ENCODE data around the gene TEX26.
A peak's percentile ranks its signal among the peaks of the same experiment; 100 is the strongest.

The TEX26 gene

GRCh38 chr13:30978981-30979956 lies 46.8 kb downstream of the TEX26 start (continued):
- TF ChIP-seq CTCF (tag by site-specific recombination; IDR thresholded peaks at IDR 0.05) = 0 out of 2 replicates have a peak, but pooled peaks have one; percentile 10
- TF ChIP-seq MYNN (tag by site-specific recombination; IDR thresholded peaks at IDR 0.05; ENCODE audit: borderline replicate concordance) = no peak

- ChIA-PET CTCF (interaction anchor here (1.8 kb wide), 1 partner anchor 62 kb away, joined by 4 read pairs; no protein-coding TSS in a partner anchor), POLR2A (no interaction called here)
- no peaks in the 10 kb centered on the region for H3K36me3 ChIP-seq (ENCODE audit: control insufficient read depth in 2 of 2, insufficient read depth in 1 of 2, low read length in 2 of 2)
- H3K27ac ChIP-seq (ENCODE audit: extremely low read depth, low read depth, low read length) = no peak overlapping the region
- no peaks in the 10 kb centered on the region for H3K9me3 ChIP-seq (ENCODE audit: control insufficient read depth, insufficient read depth, low read depth, low read length)
- H3K4me1 ChIP-seq (ENCODE audit: control insufficient read depth, insufficient read depth, low read length) = peaks cover 2% of the 10 kb centered on the region; the same call in 1 of the 2 replicates
- no peak overlapping the region for H3K4me3 ChIP-seq (ENCODE audit: low read depth, low read length)
- TF ChIP-seq ZNF394 (tag by site-specific recombination; IDR thresholded peaks at IDR 0.05; ENCODE audit: borderline replicate concordance) (no peak), ZNF624 (tag by site-specific recombination; IDR thresholded peaks at IDR 0.05) (no peak), ZNF26 (tag by site-specific recombination; IDR thresholded peaks at IDR 0.05) (no peak), ZNF692 (tag by site-specific recombination; IDR thresholded peaks at IDR 0.05) (no peak), ZNF133 (tag by site-specific recombination; IDR thresholded peaks at IDR 0.05) (no peak), KLF9 (tag by site-specific recombination; IDR thresholded peaks at IDR 0.05; ENCODE audit: low read depth) (no peak), ZNF324 (tag by site-specific recombination; IDR thresholded peaks at IDR 0.05) (no peak), ZNF707 (tag by site-specific recombination; IDR thresholded peaks at IDR 0.05) (no peak), GFI1B (tag by site-specific recombination; IDR thresholded peaks at IDR 0.05) (no peak), ZSCAN16 (tag by site-specific recombination; IDR thresholded peaks at IDR 0.05) (no peak), ZEB2 (tag by site-specific recombination; IDR thresholded peaks at IDR 0.05) (no peak), ZNF16 (tag by site-specific recombination; IDR thresholded peaks at IDR 0.05; ENCODE audit: low read depth) (no peak)
- TF ChIP-seq, protein P1, sequence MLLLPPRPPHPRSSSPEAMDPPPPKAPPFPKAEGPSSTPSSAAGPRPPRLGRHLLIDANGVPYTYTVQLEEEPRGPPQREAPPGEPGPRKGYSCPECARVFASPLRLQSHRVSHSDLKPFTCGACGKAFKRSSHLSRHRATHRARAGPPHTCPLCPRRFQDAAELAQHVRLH (tag by site-specific recombination; IDR thresholded peaks at IDR 0.05) = no peak
- TF ChIP-seq, protein P2, sequence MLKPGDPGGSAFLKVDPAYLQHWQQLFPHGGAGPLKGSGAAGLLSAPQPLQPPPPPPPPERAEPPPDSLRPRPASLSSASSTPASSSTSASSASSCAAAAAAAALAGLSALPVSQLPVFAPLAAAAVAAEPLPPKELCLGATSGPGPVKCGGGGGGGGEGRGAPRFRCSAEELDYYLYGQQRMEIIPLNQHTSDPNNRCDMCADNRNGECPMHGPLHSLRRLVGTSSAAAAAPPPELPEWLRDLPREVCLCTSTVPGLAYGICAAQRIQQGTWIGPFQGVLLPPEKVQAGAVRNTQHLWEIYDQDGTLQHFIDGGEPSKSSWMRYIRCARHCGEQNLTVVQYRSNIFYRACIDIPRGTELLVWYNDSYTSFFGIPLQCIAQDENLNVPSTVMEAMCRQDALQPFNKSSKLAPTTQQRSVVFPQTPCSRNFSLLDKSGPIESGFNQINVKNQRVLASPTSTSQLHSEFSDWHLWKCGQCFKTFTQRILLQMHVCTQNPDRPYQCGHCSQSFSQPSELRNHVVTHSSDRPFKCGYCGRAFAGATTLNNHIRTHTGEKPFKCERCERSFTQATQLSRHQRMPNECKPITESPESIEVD (tag by site-specific recombination; IDR thresholded peaks at IDR 0.05) = no peak
- TF ChIP-seq, protein P3, sequence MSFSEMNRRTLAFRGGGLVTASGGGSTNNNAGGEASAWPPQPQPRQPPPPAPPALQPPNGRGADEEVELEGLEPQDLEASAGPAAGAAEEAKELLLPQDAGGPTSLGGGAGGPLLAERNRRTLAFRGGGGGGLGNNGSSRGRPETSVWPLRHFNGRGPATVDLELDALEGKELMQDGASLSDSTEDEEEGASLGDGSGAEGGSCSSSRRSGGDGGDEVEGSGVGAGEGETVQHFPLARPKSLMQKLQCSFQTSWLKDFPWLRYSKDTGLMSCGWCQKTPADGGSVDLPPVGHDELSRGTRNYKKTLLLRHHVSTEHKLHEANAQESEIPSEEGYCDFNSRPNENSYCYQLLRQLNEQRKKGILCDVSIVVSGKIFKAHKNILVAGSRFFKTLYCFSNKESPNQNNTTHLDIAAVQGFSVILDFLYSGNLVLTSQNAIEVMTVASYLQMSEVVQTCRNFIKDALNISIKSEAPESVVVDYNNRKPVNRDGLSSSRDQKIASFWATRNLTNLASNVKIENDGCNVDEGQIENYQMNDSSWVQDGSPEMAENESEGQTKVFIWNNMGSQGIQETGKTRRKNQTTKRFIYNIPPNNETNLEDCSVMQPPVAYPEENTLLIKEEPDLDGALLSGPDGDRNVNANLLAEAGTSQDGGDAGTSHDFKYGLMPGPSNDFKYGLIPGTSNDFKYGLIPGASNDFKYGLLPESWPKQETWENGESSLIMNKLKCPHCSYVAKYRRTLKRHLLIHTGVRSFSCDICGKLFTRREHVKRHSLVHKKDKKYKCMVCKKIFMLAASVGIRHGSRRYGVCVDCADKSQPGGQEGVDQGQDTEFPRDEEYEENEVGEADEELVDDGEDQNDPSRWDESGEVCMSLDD (tag by site-specific recombination; IDR thresholded peaks at IDR 0.05) = no peak
Measured at GRCh38 chr13:30982506-30982905, 50.0 kb downstream of the TEX26 start.
